Measurements from ENCODE around the gene LSM14A. TPM values are rescaled to one million over a fixed set of nuclear protein-coding genes. Genes with fewer than 3 reads are reported as not detected.

The LSM14A gene
- total and polyA plus RNA-seq, 2 of the 8 experiments (the other 6 are each of a cell fraction or from before 2014, with no cell fraction given) = 117 to 195 TPM

DNA sequence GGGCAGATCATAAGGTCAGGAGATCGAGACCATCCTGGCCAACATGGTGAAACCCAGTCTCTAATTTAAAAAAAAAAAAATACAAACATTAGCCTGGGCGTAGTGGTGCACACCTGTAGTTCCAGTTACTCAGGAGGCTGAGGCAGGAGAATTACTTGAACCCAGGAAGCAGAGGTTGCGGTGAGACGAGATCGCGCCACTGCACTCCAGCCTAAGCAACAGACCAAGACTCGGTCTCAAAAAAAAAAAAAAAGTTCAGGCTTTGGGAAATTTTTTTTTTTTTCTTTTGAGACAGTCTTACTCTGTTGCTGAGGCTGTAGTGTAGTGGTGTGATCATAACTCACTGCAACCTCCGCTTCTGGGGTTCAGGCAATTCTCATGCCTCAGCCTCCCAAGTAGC, 14.7 kb downstream of the LSM14A start (continued):
- TF ChIP-seq KDM5A (IDR thresholded peaks at IDR 0.05; ENCODE audit: low read length) (no peak), SP2 (IDR thresholded peaks at IDR 0.05; ENCODE audit: low read length) (no peak), SP4 (IDR thresholded peaks at IDR 0.05; ENCODE audit: low read length) (no peak), RBBP5 (IDR thresholded peaks at IDR 0.05; ENCODE audit: borderline replicate concordance, low read depth, low read length) (no peak)
